ENCODE measurements around the gene PCIF1. TPM values are rescaled to one million over a fixed set of nuclear protein-coding genes. Genes with fewer than 3 reads are reported as not detected.

Gene PCIF1
- 21.8 TPM for total RNA-seq
- long read RNA-seq, transcript PCIF1-201 (17 exons, 2,747 nt), result major isoform, 91 of 129 reads
- long read RNA-seq, partial matches to known transcripts, result 17 of 129 reads
- long read RNA-seq, other reads (novel, unspliced or antisense), result 20 of 129 reads

DNA sequence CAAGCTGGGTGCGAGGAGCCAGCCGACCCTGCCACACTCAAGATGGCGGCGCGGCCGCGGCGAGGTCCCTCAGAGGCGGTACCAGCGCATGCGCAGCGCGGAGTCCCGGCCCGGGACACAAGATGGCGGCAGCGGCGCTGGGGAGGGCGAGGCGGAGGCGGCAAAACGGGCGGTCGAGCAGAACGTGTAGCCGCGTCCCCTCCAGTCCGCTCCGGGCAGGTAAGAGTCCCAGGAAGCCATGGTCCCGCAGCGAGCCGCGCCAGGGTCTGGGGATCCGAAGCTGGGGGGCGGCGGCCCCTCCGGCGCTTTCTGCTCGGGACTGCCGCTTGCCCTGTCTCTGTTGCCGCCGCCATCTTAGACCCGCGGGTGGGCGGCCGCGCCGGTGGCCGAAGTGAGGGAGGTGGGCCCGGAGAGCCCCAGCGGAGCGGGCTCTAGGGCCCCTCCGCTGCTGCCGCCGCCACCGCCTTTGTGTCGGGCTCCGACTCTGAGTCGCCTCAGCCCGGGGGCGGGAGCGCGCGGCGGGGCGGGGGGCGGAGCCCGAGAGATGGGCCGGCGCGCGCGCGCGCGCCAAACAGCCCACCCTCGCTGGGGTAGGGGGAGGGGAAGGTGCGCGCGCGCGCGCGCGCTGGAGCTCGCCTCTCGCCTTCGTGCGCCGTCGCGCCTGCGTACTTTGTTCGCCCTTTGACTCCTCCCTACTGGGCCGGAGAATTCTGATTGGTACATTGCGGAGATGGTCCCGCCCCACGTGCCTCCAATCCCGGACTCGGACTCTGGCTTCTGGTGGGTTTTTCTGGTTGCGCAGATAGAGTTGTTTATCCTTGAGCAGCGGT, at the start of gene PCIF1:
PCIF1 (plus strand) TSS at position 98 of the 830 bp plus-strand sequence. CDS start 4,317 bp downstream, outside the sequence.
- intact Hi-C loops (cut with DNase I), result loop anchor here (5.0 to 10.0 kb wide), 4 partner anchors 42 to 890 kb away; partner anchors contain the start of genes CTSA, NEURL2, SNX21 and UBE2C
- ATAC-seq (ENCODE audit: poor library complexity) (peak; percentile 93), DNase-seq (peak; percentile 99)

DNA sequence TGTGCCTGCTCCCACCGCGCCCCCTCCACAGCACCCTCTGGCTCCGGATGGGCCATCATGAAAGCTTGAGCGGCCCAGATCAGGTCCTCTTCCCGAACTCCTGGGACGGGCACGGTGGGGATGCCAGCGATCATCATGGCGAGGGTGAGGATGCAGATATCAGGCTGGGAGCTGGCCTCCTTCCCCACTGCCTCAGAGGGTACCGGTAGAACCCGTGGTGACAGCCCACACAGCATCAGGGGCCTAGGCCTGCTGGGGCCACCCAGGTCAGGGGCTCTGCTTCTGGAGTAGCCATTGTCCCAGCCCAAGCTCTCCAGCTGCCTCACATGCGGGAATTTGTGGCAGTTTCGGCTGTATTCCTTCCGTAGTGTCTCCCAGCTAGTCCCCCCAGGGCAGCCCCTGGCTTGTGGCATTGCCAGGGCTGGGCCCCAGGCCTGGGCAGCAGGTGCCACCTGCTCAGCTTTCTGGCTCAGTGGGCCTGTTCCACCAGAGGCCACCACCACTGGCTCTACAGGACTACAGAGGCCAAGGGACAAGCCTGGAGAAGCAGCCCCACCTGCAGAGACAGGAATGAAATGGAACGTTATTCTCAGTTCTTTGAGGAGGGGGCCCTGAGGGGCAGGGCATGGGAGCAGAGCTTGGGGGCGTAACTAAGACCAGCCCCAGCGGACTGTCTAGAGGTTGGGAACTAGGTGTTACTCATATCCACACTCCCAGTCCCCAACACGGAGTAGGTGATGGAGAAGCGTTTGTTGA, 47.7 kb upstream of the PCIF1 start:
- DNase-seq (no peak), ATAC-seq (ENCODE audit: poor library complexity) (no peak)
- intact Hi-C loops (cut with DNase I), result no loop called here

DNA sequence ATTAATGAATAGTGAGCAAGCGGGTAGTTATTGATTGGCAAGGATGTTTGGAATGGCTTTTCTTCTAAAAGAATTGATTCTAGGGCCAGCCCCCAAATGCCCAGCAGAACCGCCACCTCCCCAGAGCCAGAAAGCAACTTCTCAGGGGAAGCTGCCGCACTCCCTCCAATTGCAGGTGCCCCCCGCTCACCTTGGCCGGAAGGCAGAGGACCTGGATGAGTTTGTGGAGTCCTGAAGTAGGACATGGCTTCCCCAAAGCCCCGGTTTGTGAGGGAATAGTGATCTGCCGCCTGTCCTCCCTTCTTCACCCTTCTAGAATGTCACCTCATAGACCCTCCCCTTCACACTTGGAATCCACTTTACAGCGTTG, 47.2 kb upstream of the PCIF1 start, which contains the start of gene SPATA25:
SPATA25 (minus strand) TSS at position 277 of the 370 bp plus-strand sequence; CDS start at position 245, 32 bp downstream.
- DNase-seq (no peak), ATAC-seq (ENCODE audit: poor library complexity) (no peak)
- intact Hi-C loops (cut with DNase I), result no loop called here

DNA sequence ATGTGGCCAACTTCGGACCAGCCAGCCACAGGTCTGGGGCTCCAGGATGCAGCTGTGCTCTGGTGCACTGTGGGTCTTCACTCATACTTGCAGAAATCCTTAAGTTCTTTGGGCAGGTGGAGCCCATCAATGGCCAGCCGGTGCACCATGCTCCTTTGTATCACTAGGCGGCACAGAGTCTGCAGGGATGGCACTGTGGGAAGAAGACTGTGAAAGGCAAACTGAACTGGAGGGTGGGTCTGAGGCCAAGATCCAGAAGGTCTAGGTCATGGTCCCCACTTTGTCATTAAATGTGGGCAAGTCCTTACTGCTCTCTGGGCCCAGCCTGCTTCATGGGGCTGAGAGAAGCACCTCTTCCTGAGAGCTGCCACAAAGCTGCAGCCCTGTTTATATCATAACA, 45.8 kb upstream of the PCIF1 start:
- ATAC-seq (ENCODE audit: poor library complexity), result no peak
- intact Hi-C loops (cut with DNase I), result no loop called here
- DNase-seq, result no peak

DNA sequence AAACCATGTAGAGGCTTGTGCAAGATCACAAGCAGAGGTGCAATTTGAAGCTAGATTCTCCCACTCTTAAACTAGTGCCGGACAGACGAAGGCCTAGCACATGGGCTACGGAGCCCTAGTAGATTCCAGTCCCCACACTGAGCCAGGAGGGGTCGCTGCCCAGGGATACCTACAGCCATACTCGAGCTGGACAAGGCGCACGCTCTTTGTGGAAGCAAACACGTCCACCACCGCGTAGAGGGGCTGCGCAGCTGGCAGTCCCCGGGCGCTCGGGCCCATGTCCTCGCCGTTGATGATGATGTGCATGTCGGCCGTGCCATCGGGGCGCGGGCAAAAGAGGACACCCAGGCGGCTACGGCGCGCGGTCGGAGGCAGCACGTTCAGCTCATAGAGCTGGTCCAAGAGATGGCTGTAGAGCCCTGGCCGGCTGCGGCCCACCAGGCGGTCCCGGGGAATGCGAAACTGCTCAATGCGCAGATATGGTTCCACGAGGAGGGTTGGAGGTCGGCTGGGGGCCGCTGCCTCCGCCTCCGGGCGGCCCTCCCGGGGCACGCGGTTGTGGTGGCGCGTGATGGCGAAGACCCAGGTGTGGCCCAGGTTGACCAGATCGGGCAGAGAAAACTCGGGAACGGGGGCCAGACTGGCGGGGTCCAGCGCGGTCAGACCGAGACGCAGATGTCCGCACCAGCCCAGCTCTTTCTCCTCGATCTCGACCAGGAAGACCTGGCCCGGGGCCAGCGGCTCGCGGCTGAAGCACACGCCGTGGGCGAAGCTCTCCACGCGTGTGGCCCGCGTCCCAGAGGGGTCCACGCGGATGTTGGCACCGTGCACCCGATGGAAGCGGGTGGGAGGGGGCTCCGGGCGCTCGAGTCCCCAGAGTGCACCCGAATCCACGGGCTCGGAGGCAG, 44.2 kb upstream of the PCIF1 start:
- ATAC-seq (ENCODE audit: poor library complexity), result peak; percentile 73
- peak; percentile 90 for DNase-seq
- intact Hi-C loops (cut with DNase I), result loop anchor here (5.0 kb wide), 1 partner anchor 42 kb away; the partner anchor contains the start of gene PCIF1

DNA sequence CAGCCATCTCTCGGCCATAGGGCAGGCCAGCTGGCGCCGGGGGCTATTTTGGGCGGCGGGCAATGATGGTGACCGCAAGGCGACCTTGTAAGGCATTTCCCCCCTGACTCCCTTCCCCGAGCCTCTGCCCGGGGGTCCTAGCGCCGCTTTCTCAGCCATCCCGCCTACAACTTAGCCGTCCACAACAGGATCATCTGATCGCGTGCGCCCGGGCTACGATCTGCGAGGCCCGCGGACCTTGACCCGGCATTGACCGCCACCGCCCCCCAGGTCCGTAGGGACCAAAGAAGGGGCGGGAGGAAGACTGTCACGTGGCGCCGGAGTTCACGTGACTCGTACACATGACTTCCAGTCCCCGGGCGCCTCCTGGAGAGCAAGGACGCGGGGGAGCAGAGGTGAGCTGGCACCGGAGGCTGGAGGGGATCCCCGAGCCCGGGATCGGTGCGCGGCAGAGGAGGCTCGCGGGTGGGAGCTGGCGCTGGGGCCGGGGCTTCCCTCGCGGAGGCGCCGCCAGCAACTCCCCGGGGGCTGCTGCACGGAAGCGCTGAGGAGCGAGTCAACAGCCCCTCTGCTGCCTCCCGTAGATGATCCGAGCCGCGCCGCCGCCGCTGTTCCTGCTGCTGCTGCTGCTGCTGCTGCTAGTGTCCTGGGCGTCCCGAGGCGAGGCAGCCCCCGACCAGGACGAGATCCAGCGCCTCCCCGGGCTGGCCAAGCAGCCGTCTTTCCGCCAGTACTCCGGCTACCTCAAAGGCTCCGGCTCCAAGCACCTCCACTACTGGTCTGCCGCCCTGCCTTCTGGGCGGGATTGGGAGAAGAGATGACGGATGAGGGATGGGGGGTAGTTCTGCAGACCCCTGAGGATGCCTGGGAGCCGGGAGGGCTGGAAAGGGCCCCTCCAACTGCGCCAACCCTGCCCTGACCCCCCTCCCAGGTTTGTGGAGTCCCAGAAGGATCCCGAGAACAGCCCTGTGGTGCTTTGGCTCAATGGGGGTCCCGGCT, 43.2 kb upstream of the PCIF1 start, which contains the start of the genes CTSA and NEURL2:
CTSA (plus strand) TSS at position 351 of the 999 bp plus-strand sequence; CDS start at position 585, 234 bp downstream.
NEURL2 (minus strand) TSS at position 224 of the 999 bp plus-strand sequence; CDS start at position 7, 217 bp downstream.
- ATAC-seq (ENCODE audit: poor library complexity) (peak; percentile 90), DNase-seq (peak; percentile 97)
- intact Hi-C loops (cut with DNase I), result loop anchor here (5.0 kb wide), 1 partner anchor 41 kb away; the partner anchor contains the start of gene PCIF1

DNA sequence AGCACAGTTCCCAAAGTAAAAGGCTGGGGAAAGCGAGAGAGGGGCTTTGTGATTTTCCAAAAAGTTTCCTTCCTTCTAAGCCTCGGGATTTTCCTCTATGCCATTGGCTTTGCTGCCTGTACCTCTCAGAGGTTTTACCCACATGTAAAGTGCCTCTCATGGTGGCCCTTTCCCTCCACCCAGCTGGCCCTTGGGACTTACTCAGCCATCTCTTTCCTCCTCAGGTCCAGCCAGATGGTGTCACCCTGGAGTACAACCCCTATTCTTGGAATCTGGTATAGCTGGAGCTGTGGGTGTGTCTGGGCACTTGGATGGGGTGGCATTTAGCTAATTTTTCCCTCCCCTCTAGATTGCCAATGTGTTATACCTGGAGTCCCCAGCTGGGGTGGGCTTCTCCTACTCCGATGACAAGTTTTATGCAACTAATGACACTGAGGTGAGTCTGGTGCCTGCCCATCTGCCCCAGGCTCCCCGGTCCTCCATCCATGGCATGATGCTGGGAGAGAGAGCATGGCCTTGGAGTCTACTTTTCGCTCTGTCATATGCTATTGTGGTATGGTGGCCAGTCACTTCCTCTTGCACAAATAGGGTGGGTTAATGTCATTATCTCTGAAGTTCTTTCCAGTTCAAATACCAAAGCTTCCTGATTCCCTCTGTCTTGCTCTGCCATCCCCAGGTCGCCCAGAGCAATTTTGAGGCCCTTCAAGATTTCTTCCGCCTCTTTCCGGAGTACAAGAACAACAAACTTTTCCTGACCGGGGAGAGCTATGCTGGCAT, 42.2 kb upstream of the PCIF1 start:
- intact Hi-C loops (cut with DNase I), result loop anchor here (5.0 kb wide), 1 partner anchor 40 kb away; the partner anchor contains the start of gene PCIF1
- no peak for DNase-seq
- ATAC-seq (ENCODE audit: poor library complexity), result peak; percentile 16

DNA sequence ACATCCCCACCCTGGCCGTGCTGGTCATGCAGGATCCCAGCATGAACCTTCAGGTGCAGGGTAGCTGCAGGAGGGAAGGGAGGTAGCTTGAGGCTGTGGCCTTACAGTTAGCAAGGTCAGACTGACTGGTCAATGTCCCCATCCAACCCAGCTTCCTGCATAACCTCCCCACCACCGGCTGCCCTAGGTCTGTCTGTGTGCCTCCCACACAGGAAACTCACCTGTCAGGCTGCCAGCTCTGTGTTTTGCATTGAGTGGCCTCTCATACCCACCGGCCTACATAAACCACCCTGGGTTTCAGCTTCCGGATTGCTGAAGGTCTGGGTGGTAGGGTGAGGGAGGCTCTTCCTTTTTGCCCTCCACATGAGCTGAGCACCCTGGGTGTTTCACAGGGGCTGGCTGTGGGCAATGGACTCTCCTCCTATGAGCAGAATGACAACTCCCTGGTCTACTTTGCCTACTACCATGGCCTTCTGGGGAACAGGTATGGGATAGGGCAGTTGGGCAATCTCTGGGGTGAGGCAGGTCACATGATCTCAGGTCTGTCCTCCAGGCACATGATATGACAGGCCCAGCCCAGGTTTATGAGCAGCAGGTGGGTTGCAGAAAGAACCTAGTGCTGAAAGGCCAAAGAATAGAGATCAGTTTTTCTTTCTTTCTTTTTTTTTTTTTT, 41.5 kb upstream of the PCIF1 start:
- intact Hi-C loops (cut with DNase I), result loop anchor here (5.0 kb wide), 1 partner anchor 39 kb away; the partner anchor contains the start of gene PCIF1
- ATAC-seq (ENCODE audit: poor library complexity) (no peak), DNase-seq (no peak)

DNA sequence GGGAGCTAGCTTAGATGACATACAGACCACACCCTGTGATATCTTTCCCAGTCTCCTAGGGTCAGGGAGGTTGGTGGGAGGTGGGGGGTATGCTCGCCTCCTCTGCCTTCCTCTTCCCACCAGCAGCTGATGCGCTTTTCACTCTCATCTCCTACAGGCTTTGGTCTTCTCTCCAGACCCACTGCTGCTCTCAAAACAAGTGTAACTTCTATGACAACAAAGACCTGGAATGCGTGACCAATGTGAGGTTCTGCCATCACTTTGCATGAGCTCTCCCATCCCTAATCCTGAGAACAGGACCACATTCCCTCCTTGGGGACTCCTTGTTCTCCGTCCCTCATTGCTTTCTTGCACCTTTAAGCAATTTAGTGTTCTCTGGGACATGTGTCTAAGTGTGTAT, 40.7 kb upstream of the PCIF1 start:
- DNase-seq (no peak), ATAC-seq (ENCODE audit: poor library complexity) (no peak)
- intact Hi-C loops (cut with DNase I), result loop anchor here (5.0 kb wide), 1 partner anchor 38 kb away; the partner anchor contains the start of gene PCIF1

DNA sequence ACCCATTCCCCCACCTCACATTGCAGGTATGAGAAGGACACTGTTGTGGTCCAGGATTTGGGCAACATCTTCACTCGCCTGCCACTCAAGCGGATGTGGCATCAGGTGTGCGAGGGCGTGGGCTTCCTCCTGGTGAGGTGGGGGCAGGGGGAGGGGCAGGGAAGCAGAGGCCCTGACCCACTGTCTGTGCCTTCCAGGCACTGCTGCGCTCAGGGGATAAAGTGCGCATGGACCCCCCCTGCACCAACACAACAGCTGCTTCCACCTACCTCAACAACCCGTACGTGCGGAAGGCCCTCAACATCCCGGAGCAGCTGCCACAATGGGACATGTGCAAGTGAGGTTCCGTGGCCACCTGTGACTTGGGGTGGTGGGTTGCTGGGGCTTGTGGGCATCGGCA, 39.7 kb upstream of the PCIF1 start:
- DNase-seq (no peak), ATAC-seq (ENCODE audit: poor library complexity) (no peak)
- intact Hi-C loops (cut with DNase I), result loop anchor here (5.0 kb wide), 1 partner anchor 38 kb away; the partner anchor contains the start of gene PCIF1

DNA sequence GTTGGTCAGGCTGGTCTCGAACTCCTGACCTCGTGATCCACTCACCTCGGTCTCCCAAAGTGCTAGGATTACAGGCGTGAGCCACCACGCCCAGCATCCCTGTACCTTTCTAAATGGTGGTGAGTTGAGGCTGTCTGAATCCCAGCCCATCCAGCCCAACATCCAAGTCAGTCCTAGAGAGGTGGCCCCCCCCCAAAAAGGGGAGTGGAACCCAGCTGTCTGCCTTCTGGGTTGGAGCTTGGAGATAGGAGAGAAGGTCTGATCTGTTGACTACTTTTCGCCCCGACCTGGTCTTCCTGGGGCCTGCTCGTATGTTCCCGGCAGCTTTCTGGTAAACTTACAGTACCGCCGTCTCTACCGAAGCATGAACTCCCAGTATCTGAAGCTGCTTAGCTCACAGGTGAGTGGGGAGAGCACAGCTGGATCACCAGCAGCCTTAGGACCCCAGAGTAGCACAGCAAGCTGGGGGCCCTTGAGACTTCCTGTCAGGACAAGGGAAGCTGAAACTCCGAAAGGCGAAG, 37.8 kb upstream of the PCIF1 start:
- DNase-seq, result no peak
- intact Hi-C loops (cut with DNase I), result no loop called here
- ATAC-seq (ENCODE audit: poor library complexity), result no peak

DNA sequence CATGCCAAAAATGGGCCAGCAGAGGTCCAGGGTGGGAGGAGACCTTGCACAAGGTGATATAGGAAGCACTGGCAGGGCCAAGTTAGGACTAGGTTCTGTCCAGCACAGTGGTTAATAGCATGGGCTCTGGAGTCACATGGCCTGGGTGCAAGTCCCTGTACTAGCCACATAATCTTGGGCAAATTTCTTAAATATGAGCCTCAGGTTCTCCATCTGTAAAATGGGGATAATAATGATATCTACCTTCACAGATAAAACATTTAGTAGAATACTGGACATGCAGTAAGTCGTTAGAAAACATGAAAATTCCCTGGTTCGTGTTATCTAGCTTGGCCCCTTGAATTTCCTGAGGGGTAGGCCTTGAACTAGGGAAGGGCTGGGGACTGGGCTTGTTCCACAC, 37.2 kb upstream of the PCIF1 start:
- intact Hi-C loops (cut with DNase I), result no loop called here
- no peak for ATAC-seq (ENCODE audit: poor library complexity)
- DNase-seq, result no peak

DNA sequence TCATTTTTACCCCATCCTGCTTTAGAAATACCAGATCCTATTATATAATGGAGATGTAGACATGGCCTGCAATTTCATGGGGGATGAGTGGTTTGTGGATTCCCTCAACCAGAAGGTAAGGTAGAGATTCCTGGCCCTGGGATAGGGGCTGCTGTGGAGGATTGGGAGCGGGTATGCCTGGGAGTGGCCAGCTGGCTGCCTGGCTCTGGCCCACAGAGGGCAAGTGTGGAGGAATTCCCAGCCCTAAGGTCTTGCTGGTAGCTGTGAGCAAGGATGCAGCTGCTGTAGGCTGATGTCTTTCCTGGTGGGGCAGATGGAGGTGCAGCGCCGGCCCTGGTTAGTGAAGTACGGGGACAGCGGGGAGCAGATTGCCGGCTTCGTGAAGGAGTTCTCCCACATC, 36.8 kb upstream of the PCIF1 start:
- intact Hi-C loops (cut with DNase I), result no loop called here
- ATAC-seq (ENCODE audit: poor library complexity) (no peak), DNase-seq (no peak)

DNA sequence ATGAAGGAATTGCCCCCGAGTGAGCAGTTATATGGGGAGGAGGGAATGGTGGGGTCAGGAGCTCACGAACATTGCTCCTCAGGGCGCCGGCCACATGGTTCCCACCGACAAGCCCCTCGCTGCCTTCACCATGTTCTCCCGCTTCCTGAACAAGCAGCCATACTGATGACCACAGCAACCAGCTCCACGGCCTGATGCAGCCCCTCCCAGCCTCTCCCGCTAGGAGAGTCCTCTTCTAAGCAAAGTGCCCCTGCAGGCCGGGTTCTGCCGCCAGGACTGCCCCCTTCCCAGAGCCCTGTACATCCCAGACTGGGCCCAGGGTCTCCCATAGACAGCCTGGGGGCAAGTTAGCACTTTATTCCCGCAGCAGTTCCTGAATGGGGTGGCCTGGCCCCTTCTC, 36.2 kb upstream of the PCIF1 start:
- intact Hi-C loops (cut with DNase I), result no loop called here
- ATAC-seq (ENCODE audit: poor library complexity), result no peak
- DNase-seq, result no peak
